HG03432 (cell line): ENCODE results near the gene ACKR2.

Source experiments
- ATAC-seq: cut with Tn5 transposase; IDR thresholded peaks from one replicate; pipeline ENCODE4 v1.9.1; 2021; ENCODE audit warnings: mild to moderate bottlenecking, moderate library complexity; ENCODE audit not compliant: unreplicated experiment

The ACKR2 gene

GRCh38 chr3:42884324-42884723, 75.1 kb downstream of the ACKR2 start:
- ATAC-seq = no peak

- ATAC-seq = no peak
Observed at GRCh38 chr3:42886294-42886822, 77.1 kb downstream of the ACKR2 start.

- ATAC-seq = no peak
Observed at GRCh38 chr3:42887084-42887483, 77.8 kb downstream of the ACKR2 start.

GRCh38 chr3:42891042-42891441, 81.8 kb downstream of the ACKR2 start:
- no peak for ATAC-seq

- no peak for ATAC-seq
Observed at GRCh38 chr3:42892169-42892568, 82.9 kb downstream of the ACKR2 start.

GRCh38 chr3:42892807-42893206, 83.6 kb downstream of the ACKR2 start:
- ATAC-seq = no peak

- ATAC-seq = no peak
Observed at GRCh38 chr3:42894698-42895579, 85.7 kb downstream of the ACKR2 start.

- no peak for ATAC-seq
Observed at GRCh38 chr3:42895580-42895868, 86.3 kb downstream of the ACKR2 start.

GRCh38 chr3:42898896-42899675, 89.8 kb downstream of the ACKR2 start:
- ATAC-seq = no peak

GRCh38 chr3:42900226-42901072, 91.2 kb downstream of the ACKR2 start:
- ATAC-seq = no peak

- no peak for ATAC-seq
Observed at GRCh38 chr3:42901073-42901415, 91.8 kb downstream of the ACKR2 start.

GRCh38 chr3:42902257-42902656, 93.0 kb downstream of the ACKR2 start:
- no peak for ATAC-seq

- ATAC-seq = no peak
Observed at GRCh38 chr3:42904076-42904475, 94.8 kb downstream of the ACKR2 start.

- no peak for ATAC-seq
Observed at GRCh38 chr3:42905740-42906069, 96.5 kb downstream of the ACKR2 start.

GRCh38 chr3:42906070-42906847, 97.0 kb downstream of the ACKR2 start, which contains the start of gene ZNF662:
Gene ZNF662, plus strand, starts transcription at chr3:42906142. Its CDS starts 1,973 bp downstream, at chr3:42908115.
- ATAC-seq = no peak

- ATAC-seq = no peak
Observed at GRCh38 chr3:42906848-42907183, 97.6 kb downstream of the ACKR2 start.

- no peak for ATAC-seq
Observed at GRCh38 chr3:42908675-42909074, 99.4 kb downstream of the ACKR2 start.

GRCh38 chr3:42911551-42911950, 102.3 kb downstream of the ACKR2 start:
- no peak for ATAC-seq

- no peak for ATAC-seq
Observed at GRCh38 chr3:42914771-42915515, 105.7 kb downstream of the ACKR2 start.
